HG02884 (cell line): ENCODE data around the gene KRT38.
"Not testable (repeated sequence)": the region's sequence is repeated elsewhere in the genome, so short reads cannot be mapped to it uniquely, and the experiment has no call there.

ENCODE experiments used
- ATAC-seq: cut with Tn5 transposase; IDR thresholded peaks from one replicate; pipeline ENCODE4 v1.9.1; 2021; ENCODE audit warnings: mild to moderate bottlenecking, moderate library complexity; ENCODE audit not compliant: unreplicated experiment

KRT38 gene

DNA sequence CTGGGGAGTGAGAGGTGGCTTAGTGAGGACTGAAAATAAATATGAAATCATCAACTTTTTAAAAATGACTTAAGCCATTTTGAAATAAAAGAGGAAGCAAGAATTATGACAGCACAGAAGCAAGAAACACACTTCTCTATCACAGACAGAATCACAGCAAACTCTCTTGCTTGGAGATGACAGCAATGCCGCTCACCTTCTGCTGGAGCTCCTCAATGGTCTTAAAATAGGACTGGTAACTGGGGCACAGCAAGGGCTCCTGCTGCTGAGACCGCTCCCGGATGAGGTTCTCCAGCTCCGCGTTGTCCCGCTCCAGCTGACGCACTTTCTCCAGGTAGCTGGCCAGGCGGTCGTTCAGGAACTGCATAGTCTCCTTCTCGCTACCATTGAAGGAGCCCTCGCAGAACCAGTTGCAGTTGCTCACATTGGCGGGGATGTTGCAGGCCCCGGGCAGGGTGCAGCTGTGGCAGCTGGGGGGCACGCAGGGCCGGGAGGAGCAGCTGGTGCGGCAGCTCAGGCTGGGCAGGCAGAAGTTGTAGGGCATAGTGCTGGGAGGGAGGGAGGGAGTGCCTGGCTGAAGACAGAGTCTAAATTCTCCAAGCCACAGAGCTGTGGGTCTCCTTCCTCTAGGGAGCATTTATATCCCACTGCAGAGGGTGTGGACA is 43.7 kb downstream of the KRT38 start, which contains the start of gene KRT31:
TSS of gene KRT31 (minus strand) at position 613 of the 665 bp plus-strand sequence. CDS start at position 544, 69 bp downstream.
- ATAC-seq: no peak

DNA sequence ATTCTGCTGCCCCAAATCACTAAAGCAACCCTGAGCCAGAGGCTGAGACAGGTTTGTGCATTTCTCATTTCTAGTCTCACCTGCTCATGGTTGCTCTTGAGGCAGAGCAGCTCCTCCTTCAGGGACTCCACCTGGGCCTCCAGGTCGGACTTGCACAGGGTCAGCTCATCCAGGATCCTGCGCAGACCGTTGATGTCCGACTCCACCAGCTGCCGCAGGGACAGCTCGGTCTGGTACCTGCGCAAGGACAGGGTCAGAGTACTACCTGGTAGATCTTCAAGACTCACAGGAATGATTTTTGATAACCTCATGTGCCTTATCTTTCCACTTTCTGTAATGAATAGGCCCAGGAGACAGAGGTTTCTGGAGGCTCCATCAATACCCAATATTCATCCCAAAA is 44.4 kb downstream of the KRT38 start:
- ATAC-seq: no peak

DNA sequence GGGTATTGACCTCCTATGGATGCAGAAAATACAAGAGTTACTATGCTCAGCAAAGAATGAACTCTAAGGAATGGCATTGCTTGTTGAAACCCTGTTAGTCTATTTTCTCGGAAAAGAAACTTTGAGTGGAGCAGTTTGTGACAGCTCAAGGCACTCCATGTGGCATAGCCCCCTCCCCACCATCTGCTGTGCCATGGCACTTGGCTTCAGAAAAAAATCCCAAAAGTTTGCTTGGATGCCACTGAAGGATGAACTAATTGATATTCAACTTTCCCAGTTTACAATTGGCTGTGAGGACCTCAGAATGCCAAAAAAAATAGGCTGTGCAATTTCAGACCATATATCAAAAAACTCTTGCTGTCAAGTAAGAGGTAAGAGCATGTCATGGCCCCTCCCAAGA is 45.2 kb downstream of the KRT38 start:
- ATAC-seq: no peak

DNA sequence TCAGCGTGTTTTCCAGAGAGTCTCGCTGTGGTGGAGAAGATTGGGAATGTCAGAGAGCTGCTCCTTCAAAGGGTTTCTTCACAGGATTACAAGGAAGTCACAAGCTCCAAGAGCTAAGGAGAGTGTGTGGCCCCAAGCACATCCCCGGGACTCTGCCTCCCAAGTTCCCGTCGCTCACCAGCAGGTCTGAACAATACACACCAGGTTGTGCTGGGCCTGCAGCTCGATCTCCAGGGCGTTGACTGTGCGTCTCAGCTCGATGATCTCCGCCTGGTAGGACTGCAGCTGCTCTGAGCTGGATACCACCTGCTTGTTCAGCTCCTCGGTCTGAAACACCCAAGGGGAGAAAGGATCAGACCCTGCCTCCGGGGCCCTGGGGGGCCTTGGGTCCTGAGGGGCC is 45.7 kb downstream of the KRT38 start:
- ATAC-seq: not testable (repeated sequence)

DNA sequence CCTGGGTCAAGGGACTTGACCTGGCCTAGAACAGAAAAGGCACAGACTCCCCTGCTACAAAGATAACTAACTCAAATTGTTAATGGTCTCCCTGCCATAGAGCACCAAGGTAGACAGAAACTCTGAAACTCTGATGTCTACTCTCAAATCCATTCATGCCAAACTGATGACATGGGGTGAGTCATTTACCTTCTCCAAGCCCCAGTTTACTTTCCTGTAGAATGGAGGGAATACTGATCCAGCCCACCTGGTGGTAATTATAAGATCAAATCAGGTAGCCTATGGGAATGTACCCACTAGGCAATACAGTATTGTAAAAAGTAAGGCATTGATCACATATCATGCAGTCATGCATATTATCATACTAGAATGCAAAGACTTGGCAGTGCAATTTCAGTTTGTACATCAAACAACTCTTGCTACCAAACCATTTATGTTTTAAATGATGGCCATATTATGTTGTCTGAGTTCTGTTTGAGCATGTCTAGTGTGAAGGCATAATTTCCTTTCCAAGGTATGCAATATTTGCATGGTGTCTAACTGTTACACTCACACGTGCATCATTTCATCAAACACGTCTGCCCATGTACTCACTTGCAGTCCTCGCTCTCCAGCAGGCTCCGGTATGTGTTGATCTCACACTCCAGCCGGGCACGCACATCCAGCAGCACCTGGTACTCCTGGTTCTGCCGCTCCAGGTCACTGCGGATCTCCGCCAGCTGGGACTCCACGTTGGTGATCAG is 46.4 kb downstream of the KRT38 start:
- ATAC-seq: no peak

DNA sequence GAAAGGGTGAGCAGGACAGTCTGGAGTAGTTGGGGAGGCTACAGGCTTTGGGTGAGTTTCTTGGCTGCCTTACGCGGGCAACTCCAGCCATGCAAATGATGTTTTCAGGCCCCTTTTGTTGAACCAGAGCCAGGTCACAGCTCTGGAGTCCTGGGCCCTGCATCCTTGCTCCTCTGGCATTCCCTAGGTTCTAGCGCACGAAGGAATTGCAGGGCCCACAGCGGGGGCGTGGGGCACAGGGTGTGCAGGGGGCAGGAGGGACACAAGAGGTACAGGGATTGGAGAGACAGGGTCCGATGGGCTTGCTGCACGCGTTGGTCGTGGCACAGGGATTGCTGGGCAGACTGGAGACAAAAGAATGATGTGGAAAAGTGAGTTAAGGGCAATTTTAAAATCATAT is 47.0 kb downstream of the KRT38 start:
- no peak for ATAC-seq

DNA sequence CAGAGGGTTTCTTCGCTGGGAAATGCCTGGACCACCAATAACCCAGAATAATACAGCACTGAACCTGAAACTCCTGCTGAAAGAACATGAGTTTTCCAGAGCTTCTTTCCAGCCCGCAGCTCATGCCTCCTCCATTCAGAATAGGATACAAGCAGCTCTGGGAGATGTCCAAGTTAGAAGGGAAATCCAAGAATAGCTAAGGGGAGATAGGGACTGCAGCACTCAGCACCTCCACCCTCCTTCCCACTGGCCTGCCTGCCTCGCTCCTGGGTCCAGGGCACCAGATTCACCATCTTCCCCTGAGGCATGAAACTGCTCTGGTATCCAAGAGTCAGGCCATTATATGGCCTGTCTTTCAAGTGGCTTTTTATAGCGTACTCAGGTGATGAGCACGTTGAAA is 47.5 kb downstream of the KRT38 start:
- no peak for ATAC-seq

DNA sequence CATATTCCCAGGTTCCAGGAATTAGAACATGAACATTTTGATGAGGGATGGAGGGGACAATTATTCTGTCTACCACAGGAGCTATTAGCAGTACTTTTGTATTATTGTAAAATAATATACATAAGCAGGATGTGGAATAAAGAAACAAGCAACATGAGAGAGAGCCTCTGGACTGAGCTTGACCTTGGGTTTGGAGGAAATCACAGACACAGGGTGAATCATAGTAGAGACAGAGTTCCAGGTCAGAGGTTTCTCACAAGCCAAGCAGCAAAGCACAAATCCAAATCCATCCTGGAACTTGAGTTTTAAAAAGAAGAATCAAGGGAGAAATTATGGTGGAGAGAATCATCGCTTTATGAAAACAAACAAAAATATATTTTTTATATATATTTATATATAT is 48.5 kb downstream of the KRT38 start:
- ATAC-seq: no peak

DNA sequence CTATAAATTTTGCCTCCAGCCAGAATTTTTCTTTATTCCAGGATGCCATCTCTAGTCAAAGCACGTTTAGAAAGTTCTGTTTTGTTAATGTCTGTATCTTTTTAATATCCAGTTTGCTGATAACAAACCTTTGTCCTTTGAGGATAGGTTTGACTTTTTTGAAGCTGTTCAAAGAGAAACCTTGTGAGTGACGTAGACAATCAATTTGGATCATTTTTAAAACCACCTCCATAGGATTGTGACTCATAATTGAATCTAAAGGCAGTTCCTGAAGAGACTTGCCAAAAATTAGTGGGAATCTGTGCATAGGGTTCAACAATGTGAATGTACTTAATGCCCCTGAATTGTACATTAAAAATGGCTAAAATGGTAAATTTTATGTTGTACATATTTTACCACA is 49.2 kb downstream of the KRT38 start:
- ATAC-seq: no peak

DNA sequence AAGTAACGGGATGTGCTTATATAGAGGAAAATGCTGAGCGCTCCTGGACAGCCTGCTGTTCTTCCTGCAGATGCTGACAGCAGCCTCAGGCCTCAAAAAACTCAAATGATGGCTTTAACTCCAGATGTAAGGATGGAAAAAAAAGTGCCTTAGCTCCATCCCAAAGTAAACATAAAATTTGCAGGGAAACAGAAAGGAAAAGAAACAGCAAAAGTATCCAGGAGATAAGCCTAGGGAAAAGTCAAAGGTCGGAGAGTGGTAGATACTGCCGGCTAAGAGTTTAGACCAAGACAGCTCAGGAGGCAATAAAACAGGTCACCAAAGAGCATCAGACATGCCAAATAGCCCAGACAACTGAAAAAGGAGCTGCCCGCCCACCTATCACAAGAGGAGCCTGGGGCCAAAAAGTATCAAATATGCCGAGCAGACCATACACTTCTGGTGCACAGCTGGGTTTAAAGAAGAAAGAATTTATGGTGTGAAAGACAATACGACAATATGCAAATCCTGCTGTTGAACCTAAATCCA is 50.3 kb downstream of the KRT38 start:
- no peak for ATAC-seq

DNA sequence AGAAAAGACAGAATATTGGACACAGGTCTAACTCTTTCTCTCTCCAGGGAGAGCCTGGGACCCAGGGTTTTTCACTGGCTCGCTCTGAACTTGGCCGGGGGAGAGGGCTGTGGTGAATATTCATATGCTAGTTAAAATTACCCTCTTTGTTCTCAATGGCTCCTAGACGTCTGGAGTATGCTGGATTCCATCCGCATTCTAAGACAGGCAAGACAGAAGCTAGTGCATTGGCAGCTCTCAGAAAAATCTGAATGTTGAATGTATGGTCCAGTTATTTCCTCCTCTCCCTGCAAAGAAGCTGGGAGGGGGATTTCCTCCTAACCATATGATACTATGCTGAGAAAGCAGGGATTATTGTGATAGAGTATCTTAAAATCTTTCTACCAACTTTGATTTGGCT is 53.1 kb downstream of the KRT38 start:
- ATAC-seq: no peak

DNA sequence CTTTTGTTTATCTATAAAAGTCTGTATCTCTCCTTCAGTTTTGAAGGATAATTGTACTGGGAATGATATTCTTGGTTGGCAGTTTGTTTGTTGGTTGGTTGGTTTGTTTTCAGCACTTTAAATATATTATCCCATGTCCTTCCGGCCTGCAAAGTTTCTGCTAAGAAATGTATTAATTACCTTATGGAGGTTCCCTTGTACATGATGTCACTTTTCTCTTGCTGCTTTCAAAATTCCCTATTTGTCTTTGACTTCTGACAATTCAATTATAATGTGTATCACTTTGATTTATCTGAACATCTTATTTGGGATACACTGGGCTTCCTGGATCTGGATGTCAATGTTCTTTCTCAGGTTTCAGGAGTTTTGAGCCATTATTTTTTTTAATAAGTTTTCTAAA is 54.6 kb downstream of the KRT38 start:
- ATAC-seq: no peak
